GM20000 (cell line): Measurements from ENCODE around the gene TIFAB.

Experiments used
- DNase-seq: peaks from one replicate; pipeline ENCODE4 v3.0.0; 2012; ENCODE audit warnings: low spot score
- CTCF ChIP-seq: IDR thresholded peaks from 2 replicates; pipeline ENCODE4 v1.5.1; 2012; ENCODE audit warnings: mild to moderate bottlenecking, control low read depth; ENCODE audit errors: extremely low read depth, missing control alignments

Gene TIFAB

DNA sequence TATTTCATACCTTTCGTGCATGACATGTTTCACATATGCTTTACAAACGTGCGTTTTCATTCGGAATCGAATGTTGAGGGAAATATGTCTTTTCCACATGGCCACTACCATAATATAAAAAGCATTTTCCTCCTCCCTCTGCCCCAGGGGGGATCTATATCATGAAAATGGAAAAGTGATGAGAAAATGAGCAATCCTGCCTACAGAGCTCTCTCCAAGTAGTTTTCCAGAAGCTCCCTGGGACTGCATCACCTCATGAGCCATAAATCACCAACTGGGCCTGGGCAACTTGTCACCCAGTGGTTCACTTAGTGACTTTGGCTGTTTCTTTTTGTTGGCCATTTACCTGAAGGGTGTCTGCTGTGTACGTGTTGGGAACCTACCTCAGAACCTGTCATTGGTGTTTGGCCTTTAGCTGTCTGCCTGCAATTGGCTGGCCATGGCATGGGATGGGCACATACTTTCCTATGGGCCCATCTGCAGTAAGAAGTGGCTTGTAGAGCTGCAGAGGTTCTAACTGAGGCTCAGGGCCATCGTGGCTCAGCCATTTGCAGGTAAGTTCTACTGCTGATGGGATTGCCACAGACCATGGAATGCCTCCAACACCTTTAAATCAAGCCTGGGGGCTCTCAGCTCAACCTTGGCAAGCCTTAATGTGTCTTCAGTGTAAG lies 9.5 kb upstream of the TIFAB start:
- DNase-seq = no peak
- TF ChIP-seq CTCF = no peak

DNA sequence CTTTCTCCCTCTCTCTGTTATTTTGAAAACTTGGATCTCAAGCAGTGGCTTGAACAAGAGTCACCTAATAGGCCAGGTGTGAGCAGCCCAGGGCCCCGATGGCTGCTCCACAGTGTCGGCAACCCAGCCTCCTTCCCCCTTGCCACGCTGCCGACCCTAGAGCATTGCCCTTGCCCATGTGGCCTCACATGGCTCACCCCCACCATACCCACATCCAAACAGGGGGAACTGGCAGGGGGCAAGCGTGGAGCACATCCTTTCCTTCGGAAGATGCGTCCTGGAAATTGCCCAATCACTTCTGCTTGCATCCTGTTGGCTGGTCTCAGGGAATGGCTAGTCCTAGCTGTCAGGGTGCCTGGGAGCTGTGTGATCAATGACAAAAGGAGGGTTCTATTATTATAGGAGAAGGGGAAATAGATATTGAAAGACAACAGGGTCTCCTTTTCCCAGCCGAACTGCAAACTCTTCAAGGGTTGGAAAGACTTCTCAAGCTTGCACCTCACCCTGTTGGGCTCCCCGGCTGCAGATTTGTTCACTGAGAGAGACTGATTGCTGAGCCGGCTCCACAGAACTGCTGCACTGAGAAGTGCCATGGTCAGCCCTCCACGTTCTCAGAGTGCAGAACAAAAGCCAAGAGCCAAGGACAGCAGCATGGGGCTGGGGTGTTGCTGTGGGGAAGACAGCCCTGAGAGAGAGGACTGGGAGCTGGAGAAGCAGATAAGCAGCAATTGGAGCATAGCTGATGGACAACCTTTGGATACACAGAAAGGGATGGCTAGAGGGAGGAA lies 8.3 kb upstream of the TIFAB start:
- DNase-seq = no peak
- TF ChIP-seq CTCF = no peak

DNA sequence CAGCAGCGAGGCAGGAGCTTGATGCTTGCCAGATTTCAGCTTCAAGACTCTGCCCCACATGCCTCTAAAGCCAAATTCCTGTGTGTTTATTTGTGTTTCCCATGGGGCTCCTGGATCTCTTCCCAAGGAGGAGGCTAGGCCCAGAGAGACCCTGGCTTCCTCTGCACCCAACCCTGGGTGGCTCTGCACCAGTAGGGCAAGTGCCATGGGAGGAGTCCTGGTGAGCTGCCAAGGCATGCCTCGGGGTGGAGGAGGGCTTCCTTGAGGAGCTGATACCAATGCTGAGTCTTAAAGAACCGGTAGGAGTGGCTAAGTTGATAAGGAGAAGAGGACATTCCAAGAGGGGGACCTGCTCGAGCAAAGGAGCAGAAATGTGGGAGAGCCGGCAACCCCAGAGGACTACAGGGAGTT lies 6.8 kb upstream of the TIFAB start:
- no peak for TF ChIP-seq CTCF
- DNase-seq = no peak

- no peak for TF ChIP-seq CTCF
- no peak for DNase-seq
These were observed 6.2 kb upstream of the TIFAB start for GRCh38 chr5:135458356-135458755.

DNA sequence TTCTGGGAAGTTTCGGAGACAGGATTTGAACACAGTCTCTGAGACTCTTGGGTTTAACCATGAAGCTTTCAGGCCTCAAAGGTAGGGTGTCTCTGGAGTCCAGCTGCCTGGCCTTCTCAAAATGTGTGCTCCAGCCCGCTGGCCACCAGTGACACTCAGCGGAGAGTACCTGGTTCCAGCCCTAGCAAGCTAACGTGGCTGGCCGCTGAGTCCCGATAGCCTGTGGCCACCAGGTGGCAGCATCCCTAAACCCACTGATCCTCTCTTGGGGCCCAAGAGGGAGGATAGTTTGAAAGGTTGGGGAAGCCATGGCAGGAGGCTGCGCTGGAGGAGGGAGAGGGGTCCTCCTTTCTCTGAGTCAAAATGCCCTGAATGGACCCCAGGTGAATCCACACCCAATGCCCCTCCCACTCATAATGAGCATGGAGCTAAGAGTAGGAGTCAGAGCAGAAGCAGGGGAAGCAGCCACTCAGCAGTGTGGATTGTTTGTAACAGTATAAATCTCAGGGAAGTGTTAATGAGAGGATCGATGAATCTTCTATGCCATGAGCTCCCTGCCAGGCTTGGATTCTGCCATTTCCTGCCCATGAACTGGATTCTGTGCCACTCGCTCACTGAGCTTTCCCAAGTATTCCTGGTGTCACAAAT lies 5.4 kb upstream of the TIFAB start:
- peak; percentile 89 for TF ChIP-seq CTCF
- DNase-seq = peak; percentile 81

GRCh38 chr5:135456238-135457099 lies 4.3 kb upstream of the TIFAB start:
- no peak for TF ChIP-seq CTCF
- DNase-seq = peak; percentile 46
